ENCODE data around the gene TCHH.

DNA sequence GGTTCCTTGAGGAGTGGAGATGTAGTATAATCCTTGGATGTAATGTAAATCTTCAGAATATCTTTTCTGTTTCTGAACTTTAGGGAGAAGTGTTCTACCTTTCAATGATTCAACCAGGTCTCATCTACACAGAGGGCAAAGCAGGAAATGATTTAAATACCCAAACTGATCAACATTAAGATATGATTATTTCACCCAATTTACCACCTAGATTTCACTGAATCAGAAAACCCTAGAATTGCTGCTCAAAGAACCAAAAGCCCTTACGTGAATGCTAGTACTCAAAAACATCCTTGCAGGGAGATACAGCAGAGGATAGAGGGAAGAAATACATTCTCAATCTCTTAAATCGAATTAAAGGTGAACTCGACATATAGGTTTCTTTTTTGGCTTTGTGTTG, 38.8 kb upstream of the TCHH start:
- TF ChIP-seq, protein P1, sequence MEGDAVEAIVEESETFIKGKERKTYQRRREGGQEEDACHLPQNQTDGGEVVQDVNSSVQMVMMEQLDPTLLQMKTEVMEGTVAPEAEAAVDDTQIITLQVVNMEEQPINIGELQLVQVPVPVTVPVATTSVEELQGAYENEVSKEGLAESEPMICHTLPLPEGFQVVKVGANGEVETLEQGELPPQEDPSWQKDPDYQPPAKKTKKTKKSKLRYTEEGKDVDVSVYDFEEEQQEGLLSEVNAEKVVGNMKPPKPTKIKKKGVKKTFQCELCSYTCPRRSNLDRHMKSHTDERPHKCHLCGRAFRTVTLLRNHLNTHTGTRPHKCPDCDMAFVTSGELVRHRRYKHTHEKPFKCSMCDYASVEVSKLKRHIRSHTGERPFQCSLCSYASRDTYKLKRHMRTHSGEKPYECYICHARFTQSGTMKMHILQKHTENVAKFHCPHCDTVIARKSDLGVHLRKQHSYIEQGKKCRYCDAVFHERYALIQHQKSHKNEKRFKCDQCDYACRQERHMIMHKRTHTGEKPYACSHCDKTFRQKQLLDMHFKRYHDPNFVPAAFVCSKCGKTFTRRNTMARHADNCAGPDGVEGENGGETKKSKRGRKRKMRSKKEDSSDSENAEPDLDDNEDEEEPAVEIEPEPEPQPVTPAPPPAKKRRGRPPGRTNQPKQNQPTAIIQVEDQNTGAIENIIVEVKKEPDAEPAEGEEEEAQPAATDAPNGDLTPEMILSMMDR (IDR thresholded peaks at IDR 0.05), result no peak
- TF ChIP-seq POLR2A (IDR thresholded peaks at IDR 0.05), result no peak

Data from ovary (tissue), 3 donors.